Measurements from ENCODE around the gene KPNA5.

- TF ChIP-seq POLR2A (IDR thresholded peaks at IDR 0.05): no peak
- no peak for TF ChIP-seq CTCF (IDR thresholded peaks at IDR 0.05)
- no peak for TF ChIP-seq POLR2AphosphoS5 (IDR thresholded peaks at IDR 0.05)
Observed at GRCh38 chr6:116705917-116706316, 24.9 kb downstream of the KPNA5 start.

Data from transverse colon (tissue), 4 donors.